GM23338 (cell line): ENCODE results near the gene MS4A7. TPM values are rescaled to one million over a fixed set of nuclear protein-coding genes. Genes with fewer than 3 reads are reported as not detected.

Source experiments
- ATAC-seq: fragments of 200-7000 bp; cut with Tn5 transposase; 3 replicates; pipeline ENCODE4 v1.9.1; 2020
- DNase-seq: peaks from one replicate; pipeline ENCODE4 v3.0.0-alpha.2; 2015; ENCODE audit warnings: low spot score
- H2AFZ ChIP-seq: fragments of 200-600 bp; sonication (generic); 2 replicates; pipeline ENCODE4 v1.8.0; 2016; ENCODE audit warnings: antibody characterized with exemption, mild to moderate bottlenecking, moderate library complexity
- H3F3A ChIP-seq: fragments of 200-600 bp; sonication (generic); replicated peaks from 2 replicates; pipeline ENCODE4 v1.8.0; 2017; ENCODE audit warnings: antibody characterized with exemption, mixed run types, low read depth
- H3K27ac ChIP-seq: fragments of 200-600 bp; sonication (generic); 2 replicates; pipeline ENCODE4 v1.6.1; 2016; ENCODE audit warnings: low read depth
- H3K27me3 ChIP-seq: fragments of 200-600 bp; sonication (generic); 2 replicates; pipeline ENCODE4 v1.8.0; 2016; ENCODE audit warnings: mild to moderate bottlenecking, mixed run types, moderate library complexity; ENCODE audit not compliant: insufficient read depth
- H3K36me3 ChIP-seq: fragments of 200-600 bp; sonication (generic); 2 replicates; pipeline ENCODE4 v1.8.0; 2016; ENCODE audit warnings: mild to moderate bottlenecking; ENCODE audit not compliant: insufficient read depth
- H3K4me1 ChIP-seq: fragments of 200-600 bp; sonication (generic); 2 replicates; pipeline ENCODE4 v1.8.0; 2016; ENCODE audit warnings: mild to moderate bottlenecking, moderate library complexity; ENCODE audit not compliant: insufficient read depth
- H3K4me2 ChIP-seq: fragments of 200-600 bp; sonication (generic); 2 replicates; pipeline ENCODE4 v1.7.1; 2017; ENCODE audit warnings: mixed run types
- H3K4me3 ChIP-seq: fragments of 200-600 bp; sonication (generic); 2 replicates; pipeline ENCODE4 v1.6.1; 2016; ENCODE audit warnings: mixed run types
- H3K79me2 ChIP-seq: fragments of 200-600 bp; sonication (generic); replicated peaks from 2 replicates; pipeline ENCODE4 v1.8.0; 2017; ENCODE audit warnings: mild to moderate bottlenecking; ENCODE audit not compliant: insufficient read depth
- H3K9me2 ChIP-seq: fragments of 200-600 bp; sonication (generic); 2 replicates; pipeline ENCODE4 v1.8.0; 2017; ENCODE audit not compliant: insufficient read depth
- H4K20me1 ChIP-seq: fragments of 200-600 bp; sonication (generic); replicated peaks from 2 replicates; pipeline ENCODE4 v1.8.0; 2017; ENCODE audit warnings: mild to moderate bottlenecking; ENCODE audit not compliant: insufficient read depth
- H3K27ac Mint-ChIP-seq: 2 replicates; pipeline ENCODE4 v1.8.0; 2020; ENCODE audit warnings: inconsistent platforms, mild to moderate bottlenecking, moderate library complexity, mixed read lengths
- H3K27me3 Mint-ChIP-seq: 3 replicates; pipeline ENCODE4 v1.8.0; 2022; ENCODE audit warnings: low read depth, mild to moderate bottlenecking, moderate library complexity, mixed read lengths, inconsistent platforms; ENCODE audit not compliant: insufficient read depth, poor library complexity
- H3K36me3 Mint-ChIP-seq: 3 replicates; pipeline ENCODE4 v1.8.0; 2021; ENCODE audit warnings: low read depth, mild to moderate bottlenecking, inconsistent platforms, moderate library complexity, mixed read lengths
- H3K4me1 Mint-ChIP-seq: 3 replicates; pipeline ENCODE4 v1.8.0; 2020; ENCODE audit warnings: mild to moderate bottlenecking, inconsistent platforms, mixed read lengths
- H3K4me3 Mint-ChIP-seq: 3 replicates; pipeline ENCODE4 v1.8.0; 2021; ENCODE audit warnings: moderate library complexity, mild to moderate bottlenecking, inconsistent platforms, mixed read lengths
- H3K9me3 Mint-ChIP-seq: 3 replicates; pipeline ENCODE4 v1.8.0; 2020; ENCODE audit warnings: moderate library complexity, mild to moderate bottlenecking, inconsistent platforms, mixed read lengths
- CREB1 ChIP-seq: fragments of 250-450 bp; sonication (Bioruptor Pico); IDR thresholded peaks from 2 replicates; pipeline ENCODE4 v1.5.0; 2020; ENCODE audit warnings: low read depth, mild to moderate bottlenecking, moderate library complexity
- CTCF ChIP-seq, 2 experiments: fragments of 200-600 bp in 1 of 2; sonication (generic) in 1 of 2; conservative IDR thresholded peaks; 2 replicates each; pipeline versions ENCODE4 v1.5.1 to v1.6.1; 2016 to 2017; ENCODE audit warnings: antibody characterized with exemption in 2 of 2, low read depth in 2 of 2, mild to moderate bottlenecking in 2 of 2, moderate library complexity in 1 of 2
- ETS1 ChIP-seq: IDR thresholded peaks from 2 replicates; pipeline ENCODE4 v1.6.1; 2016; ENCODE audit warnings: antibody characterized with exemption
- EZH2 ChIP-seq: fragments of 200-600 bp; sonication (generic); IDR thresholded peaks from one replicate; pipeline ENCODE4 v1.8.0; 2017; ENCODE audit warnings: antibody characterized with exemption, mild to moderate bottlenecking, low read depth; ENCODE audit not compliant: unreplicated experiment
- EZH2phosphoT487 ChIP-seq: fragments of 200-600 bp; sonication (generic); IDR thresholded peaks from one replicate; pipeline ENCODE4 v1.8.1; 2018; ENCODE audit warnings: antibody characterized with exemption; ENCODE audit not compliant: unreplicated experiment
- JUNB ChIP-seq: IDR thresholded peaks from one replicate; pipeline ENCODE4 v1.6.1; 2016; ENCODE audit warnings: antibody characterized with exemption; ENCODE audit not compliant: unreplicated experiment
- NANOG ChIP-seq: IDR thresholded peaks from 2 replicates; pipeline ENCODE4 v1.6.1; 2016; ENCODE audit warnings: antibody characterized with exemption, borderline replicate concordance
- POLR2AphosphoS5 ChIP-seq: IDR thresholded peaks from 2 replicates; pipeline ENCODE4 v1.6.1; 2016; ENCODE audit warnings: antibody characterized with exemption, low read depth
- REST ChIP-seq: IDR thresholded peaks from one replicate; pipeline ENCODE4 v1.6.1; 2018; ENCODE audit warnings: antibody characterized with exemption; ENCODE audit not compliant: unreplicated experiment
- STAT1 ChIP-seq: IDR thresholded peaks from one replicate; pipeline ENCODE4 v1.6.1; 2016; ENCODE audit warnings: antibody characterized with exemption; ENCODE audit not compliant: unreplicated experiment
- ZNF114 ChIP-seq: fragments of 250-450 bp; sonication (Bioruptor Pico); IDR thresholded peaks from 2 replicates; pipeline ENCODE4 v1.5.0; 2020; ENCODE audit warnings: mild to moderate bottlenecking, moderate library complexity
- ZNF331 ChIP-seq: fragments of 250-450 bp; sonication (Bioruptor Pico); IDR thresholded peaks from 2 replicates; pipeline ENCODE4 v1.5.0; 2020; ENCODE audit warnings: low read depth, mild to moderate bottlenecking, moderate library complexity
- ZNF462 ChIP-seq: fragments of 250-450 bp; sonication (Bioruptor Pico); IDR thresholded peaks from 2 replicates; pipeline ENCODE4 v1.5.0; 2020; ENCODE audit warnings: mild to moderate bottlenecking, moderate library complexity
- polyA plus RNA-seq: library from polyadenylated mRNA; unstranded; fragments of >200 nt; fragmentation: Nextera tagmentation; extraction: Ambion mirVana; gene quantifications from 2 replicates; pipeline ENCODE4 v1.2.1, GENCODE V29; 2016
- total RNA-seq: library from RNA; depleted of rRNA; stranded (reverse); fragments of >200 nt; shearing (Covaris generic); gene quantifications from 2 replicates; pipeline ENCODE4 v1.2.3, GENCODE V29; 2014

MS4A7 gene
- total and polyA plus RNA-seq, 2 experiments from 2014 or later = 0.07 TPM; not detected in 1

GRCh38 chr11:60370811-60371298 is 7.5 kb upstream of the MS4A7 start:
- no peaks in the 10 kb centered on the region for H4K20me1 ChIP-seq
- H3K27ac ChIP-seq = no peak overlapping the region
- H3K4me1 Mint-ChIP-seq = peaks cover 6% of the 10 kb centered on the region; the same call in 1 of the 3 replicates
- peaks cover 3% of the 10 kb centered on the region for H3K27me3 Mint-ChIP-seq
- H2AFZ ChIP-seq = no peak overlapping the region
- H3K9me2 ChIP-seq = peaks cover 14% of the 10 kb centered on the region
- TF ChIP-seq ZNF114 (CRISPR knock-in tag) = no peak
- no peak for TF ChIP-seq POLR2AphosphoS5
- TF ChIP-seq EZH2 = no peak
- TF ChIP-seq ZNF331 (CRISPR knock-in tag) = no peak
- TF ChIP-seq ETS1 = no peak
- TF ChIP-seq EZH2phosphoT487 = no peak
- no peak for TF ChIP-seq CREB1 (CRISPR knock-in tag)
- TF ChIP-seq JUNB = no peak
- no peak for TF ChIP-seq CTCF (conservative IDR thresholded peaks at IDR 0.05; ENCODE audit: low read depth in 2 of 2)
- no peak for TF ChIP-seq STAT1
- TF ChIP-seq NANOG = no peak
- no peak for TF ChIP-seq ZNF462 (CRISPR knock-in tag)
- TF ChIP-seq REST = no peak
- H3K4me2 ChIP-seq = no peak overlapping the region
- peaks cover 20% of the 10 kb centered on the region for H3K9me3 Mint-ChIP-seq
- no peaks in the 10 kb centered on the region; the same call in 1 of the 2 replicates for H3K36me3 ChIP-seq
- no peak overlapping the region for H3K4me3 Mint-ChIP-seq
- H3K4me3 ChIP-seq = no peak overlapping the region
- H3K79me2 ChIP-seq = no peaks in the 10 kb centered on the region
- ATAC-seq = no peak
- no peak for DNase-seq
- no peaks in the 10 kb centered on the region for H3K27me3 ChIP-seq
- no peaks in the 10 kb centered on the region for H3F3A ChIP-seq
- peaks cover 5% of the 10 kb centered on the region for H3K4me1 ChIP-seq
- no peak overlapping the region for H3K27ac Mint-ChIP-seq
- H3K36me3 Mint-ChIP-seq = peaks cover 16% of the 10 kb centered on the region
